Lower lobe of right lung (tissue), 2 donors: Measurements from ENCODE around the gene FOSB. TPM values are rescaled to one million over a fixed set of nuclear protein-coding genes. Genes with fewer than 3 reads are reported as not detected.
A peak's percentile ranks its signal among the peaks of the same experiment; 100 is the strongest.

Experiments used
- ATAC-seq, 2 donors: fragments of 200-7000 bp; cut with Tn5 transposase; one replicate each; pipeline ENCODE4 v1.9.1; 2020 to 2022; ENCODE audit warnings: mild to moderate bottlenecking in 2 of 2, moderate library complexity in 2 of 2
- DNase-seq: peaks from one replicate; pipeline ENCODE4 v3.0.0-alpha.2; 2020
- H3K27ac ChIP-seq: fragments of 200-600 bp; one replicate; pipeline ENCODE4 v1.8.0; 2022
- H3K27me3 ChIP-seq: fragments of 200-600 bp; one replicate; pipeline ENCODE4 v1.8.0; 2022; ENCODE audit warnings: low read depth
- H3K36me3 ChIP-seq: fragments of 200-600 bp; one replicate; pipeline ENCODE4 v1.8.0; 2022; ENCODE audit warnings: mild to moderate bottlenecking
- H3K4me1 ChIP-seq: fragments of 200-600 bp; one replicate; pipeline ENCODE4 v1.8.0; 2022
- H3K4me3 ChIP-seq: fragments of 200-600 bp; one replicate; pipeline ENCODE4 v1.8.0; 2022; ENCODE audit warnings: mild to moderate bottlenecking
- H3K9me3 ChIP-seq: fragments of 200-600 bp; one replicate; pipeline ENCODE4 v1.8.0; 2022
- intact Hi-C: fragments of 100-400 bp; cut with DNase I; formaldehyde crosslinking; loops from one replicate; pipeline ENCODE4 v1.11.0; 2022
- total RNA-seq: library from RNA; stranded (reverse); fragmentation: NEBNext Ultra II Directional; extraction: Animal tissue kit (Norgen Biotek cat#: 25700); gene quantifications from one replicate; pipeline ENCODE4 v1.2.1, GENCODE V29; 2021
- TF ChIP-seq, protein P1 (sequence below): fragments of 200-600 bp; IDR thresholded peaks from one replicate; pipeline ENCODE4 v1.8.0; 2022; ENCODE audit warnings: antibody characterized with exemption, mild to moderate bottlenecking
- donor health status: DM: no; HTN: yes; CAD: no; lungs with severe emphysema.

Gene FOSB
- total RNA-seq, 1 donor from 2014 or later: 18.0 TPM

DNA sequence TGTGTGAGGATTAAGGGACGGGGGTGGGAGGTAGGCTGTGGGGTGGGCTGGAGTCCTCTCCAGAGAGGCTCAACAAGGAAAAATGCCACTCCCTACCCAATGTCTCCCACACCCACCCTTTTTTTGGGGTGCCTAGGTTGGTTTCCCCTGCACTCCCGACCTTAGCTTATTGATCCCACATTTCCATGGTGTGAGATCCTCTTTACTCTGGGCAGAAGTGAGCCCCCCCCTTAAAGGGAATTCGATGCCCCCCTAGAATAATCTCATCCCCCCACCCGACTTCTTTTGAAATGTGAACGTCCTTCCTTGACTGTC is 5.5 kb downstream of the FOSB start:
- ATAC-seq (no peak), DNase-seq (no peak)
- Histone ChIP-seq H3K36me3 (no peaks in the 10 kb centered on the region), H3K4me1 (peaks cover 40% of the 10 kb centered on the region), H3K27me3 (peaks cover 12% of the 10 kb centered on the region), H3K27ac (no peak overlapping the region), H3K4me3 (no peak overlapping the region), H3K9me3 (no peaks in the 10 kb centered on the region)
- TF ChIP-seq, protein P1, sequence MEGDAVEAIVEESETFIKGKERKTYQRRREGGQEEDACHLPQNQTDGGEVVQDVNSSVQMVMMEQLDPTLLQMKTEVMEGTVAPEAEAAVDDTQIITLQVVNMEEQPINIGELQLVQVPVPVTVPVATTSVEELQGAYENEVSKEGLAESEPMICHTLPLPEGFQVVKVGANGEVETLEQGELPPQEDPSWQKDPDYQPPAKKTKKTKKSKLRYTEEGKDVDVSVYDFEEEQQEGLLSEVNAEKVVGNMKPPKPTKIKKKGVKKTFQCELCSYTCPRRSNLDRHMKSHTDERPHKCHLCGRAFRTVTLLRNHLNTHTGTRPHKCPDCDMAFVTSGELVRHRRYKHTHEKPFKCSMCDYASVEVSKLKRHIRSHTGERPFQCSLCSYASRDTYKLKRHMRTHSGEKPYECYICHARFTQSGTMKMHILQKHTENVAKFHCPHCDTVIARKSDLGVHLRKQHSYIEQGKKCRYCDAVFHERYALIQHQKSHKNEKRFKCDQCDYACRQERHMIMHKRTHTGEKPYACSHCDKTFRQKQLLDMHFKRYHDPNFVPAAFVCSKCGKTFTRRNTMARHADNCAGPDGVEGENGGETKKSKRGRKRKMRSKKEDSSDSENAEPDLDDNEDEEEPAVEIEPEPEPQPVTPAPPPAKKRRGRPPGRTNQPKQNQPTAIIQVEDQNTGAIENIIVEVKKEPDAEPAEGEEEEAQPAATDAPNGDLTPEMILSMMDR: no peak
- intact Hi-C loops: no loop called here

DNA sequence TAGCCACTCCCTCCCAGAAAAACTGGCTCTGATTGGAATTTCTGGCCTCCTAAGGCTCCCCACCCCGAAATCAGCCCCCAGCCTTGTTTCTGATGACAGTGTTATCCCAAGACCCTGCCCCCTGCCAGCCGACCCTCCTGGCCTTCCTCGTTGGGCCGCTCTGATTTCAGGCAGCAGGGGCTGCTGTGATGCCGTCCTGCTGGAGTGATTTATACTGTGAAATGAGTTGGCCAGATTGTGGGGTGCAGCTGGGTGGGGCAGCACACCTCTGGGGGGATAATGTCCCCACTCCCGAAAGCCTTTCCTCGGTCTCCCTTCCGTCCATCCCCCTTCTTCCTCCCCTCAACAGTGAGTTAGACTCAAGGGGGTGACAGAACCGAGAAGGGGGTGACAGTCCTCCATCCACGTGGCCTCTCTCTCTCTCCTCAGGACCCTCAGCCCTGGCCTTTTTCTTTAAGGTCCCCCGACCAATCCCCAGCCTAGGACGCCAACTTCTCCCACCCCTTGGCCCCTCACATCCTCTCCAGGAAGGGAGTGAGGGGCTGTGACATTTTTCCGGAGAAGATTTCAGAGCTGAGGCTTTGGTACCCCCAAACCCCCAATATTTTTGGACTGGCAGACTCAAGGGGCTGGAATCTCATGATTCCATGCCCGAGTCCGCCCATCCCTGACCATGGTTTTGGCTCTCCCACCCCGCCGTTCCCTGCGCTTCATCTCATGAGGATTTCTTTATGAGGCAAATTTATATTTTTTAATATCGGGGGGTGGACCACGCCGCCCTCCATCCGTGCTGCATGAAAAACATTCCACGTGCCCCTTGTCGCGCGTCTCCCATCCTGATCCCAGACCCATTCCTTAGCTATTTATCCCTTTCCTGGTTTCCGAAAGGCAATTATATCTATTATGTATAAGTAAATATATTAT is 6.1 kb downstream of the FOSB start:
- no peak for DNase-seq
- no peaks in the 10 kb centered on the region for H3K9me3 ChIP-seq
- H3K27ac ChIP-seq: no peak overlapping the region
- ATAC-seq: no peak
- peaks cover 12% of the 10 kb centered on the region for H3K27me3 ChIP-seq
- TF ChIP-seq, protein P1: no peak
- no peaks in the 10 kb centered on the region for H3K36me3 ChIP-seq
- H3K4me3 ChIP-seq: no peak overlapping the region
- H3K4me1 ChIP-seq: peaks cover 37% of the 10 kb centered on the region
- intact Hi-C loops: no loop called here

DNA sequence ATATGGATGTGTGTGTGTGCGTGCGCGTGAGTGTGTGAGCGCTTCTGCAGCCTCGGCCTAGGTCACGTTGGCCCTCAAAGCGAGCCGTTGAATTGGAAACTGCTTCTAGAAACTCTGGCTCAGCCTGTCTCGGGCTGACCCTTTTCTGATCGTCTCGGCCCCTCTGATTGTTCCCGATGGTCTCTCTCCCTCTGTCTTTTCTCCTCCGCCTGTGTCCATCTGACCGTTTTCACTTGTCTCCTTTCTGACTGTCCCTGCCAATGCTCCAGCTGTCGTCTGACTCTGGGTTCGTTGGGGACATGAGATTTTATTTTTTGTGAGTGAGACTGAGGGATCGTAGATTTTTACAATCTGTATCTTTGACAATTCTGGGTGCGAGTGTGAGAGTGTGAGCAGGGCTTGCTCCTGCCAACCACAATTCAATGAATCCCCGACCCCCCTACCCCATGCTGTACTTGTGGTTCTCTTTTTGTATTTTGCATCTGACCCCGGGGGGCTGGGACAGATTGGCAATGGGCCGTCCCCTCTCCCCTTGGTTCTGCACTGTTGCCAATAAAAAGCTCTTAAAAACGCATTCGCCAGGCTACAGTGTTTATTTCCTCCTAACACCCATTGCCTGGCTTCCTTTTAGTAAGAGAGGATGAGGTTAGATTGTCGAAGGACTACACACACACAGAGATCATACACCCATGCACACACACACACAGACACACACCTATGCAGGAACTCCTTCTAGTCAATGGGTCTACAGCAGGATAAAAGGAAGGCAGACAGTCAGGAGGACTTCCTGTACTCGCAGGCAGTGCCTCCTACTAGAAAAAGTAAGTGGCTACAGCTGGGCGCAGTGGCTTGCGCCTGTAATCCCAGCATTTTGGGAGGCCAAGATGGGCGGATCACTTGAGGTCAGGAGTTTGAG is 7.1 kb downstream of the FOSB start:
- no peak for DNase-seq
- peaks cover 35% of the 10 kb centered on the region for H3K4me1 ChIP-seq
- ATAC-seq: no peak
- no peak overlapping the region for H3K4me3 ChIP-seq
- peaks cover 12% of the 10 kb centered on the region for H3K27me3 ChIP-seq
- no peaks in the 10 kb centered on the region for H3K36me3 ChIP-seq
- H3K9me3 ChIP-seq: no peaks in the 10 kb centered on the region
- no peak overlapping the region for H3K27ac ChIP-seq
- intact Hi-C loops: loop anchor here (5.0 kb wide), 1 partner anchor 38 kb away; no protein-coding TSS in a partner anchor
- TF ChIP-seq, protein P1: no peak

DNA sequence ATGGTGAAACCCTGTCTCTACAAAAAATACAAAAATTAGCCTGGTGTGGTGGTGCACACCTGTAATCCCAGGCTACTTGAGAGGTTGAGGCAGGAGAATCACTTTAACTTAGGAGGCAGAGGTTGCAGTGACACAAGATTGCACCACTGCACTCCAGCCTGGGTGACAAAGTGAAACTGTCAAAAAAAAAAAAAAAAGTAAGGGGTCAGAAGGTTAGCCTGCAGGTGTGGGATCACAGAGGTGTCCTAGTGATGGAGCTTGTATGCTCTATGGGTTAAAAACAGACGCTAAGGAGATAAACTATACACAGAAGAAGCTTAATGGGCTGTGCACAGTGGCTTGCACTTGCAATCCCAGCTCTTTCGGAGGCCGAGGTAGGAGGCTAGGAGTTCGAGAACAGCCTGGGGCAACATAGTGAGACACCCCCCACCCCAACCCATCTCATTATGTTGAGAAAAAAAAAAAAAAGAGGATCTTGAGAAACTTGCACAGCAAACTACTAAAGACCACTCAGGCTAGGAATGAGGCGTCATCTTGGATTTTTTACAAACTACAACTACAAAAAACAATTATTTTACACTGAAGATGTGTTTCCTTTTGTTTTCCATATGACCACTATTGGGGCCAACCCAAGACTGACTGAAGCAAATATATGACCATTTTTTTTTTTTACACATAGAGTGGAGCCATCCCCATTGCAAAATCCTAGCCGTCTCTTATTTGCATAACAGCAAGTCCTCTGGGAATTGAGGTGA is 7.9 kb downstream of the FOSB start:
- TF ChIP-seq, protein P1: no peak
- no peak overlapping the region for H3K4me3 ChIP-seq
- no peaks in the 10 kb centered on the region for H3K36me3 ChIP-seq
- ATAC-seq: peak in 1 of 2 donors; percentile 1
- peaks cover 26% of the 10 kb centered on the region for H3K4me1 ChIP-seq
- no peak overlapping the region for H3K27ac ChIP-seq
- intact Hi-C loops: loop anchor here (5.0 kb wide), 1 partner anchor 38 kb away; no protein-coding TSS in a partner anchor
- H3K27me3 ChIP-seq: peaks cover 12% of the 10 kb centered on the region
- DNase-seq: no peak
- no peaks in the 10 kb centered on the region for H3K9me3 ChIP-seq

DNA sequence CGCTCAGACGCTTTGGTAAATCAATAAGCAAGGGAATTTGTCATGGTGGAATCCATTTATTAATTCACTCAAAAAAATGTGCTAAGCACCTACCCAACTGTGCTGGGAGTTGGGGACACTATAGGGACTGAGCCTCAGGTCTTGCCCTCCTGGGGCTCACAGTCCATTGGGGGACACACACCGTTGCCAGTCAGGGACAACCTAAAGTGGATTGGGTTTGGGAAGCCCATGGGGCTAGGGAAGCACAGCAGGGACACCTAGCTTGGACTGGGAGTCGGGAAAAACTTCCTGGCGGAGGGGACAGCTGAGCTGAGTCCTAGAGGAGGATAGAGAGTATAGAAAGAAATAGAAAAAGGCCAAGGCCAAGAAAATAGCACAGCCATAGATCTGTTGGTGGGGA is 8.5 kb downstream of the FOSB start:
- H3K27ac ChIP-seq: no peak overlapping the region
- TF ChIP-seq, protein P1: no peak
- no peak overlapping the region for H3K4me3 ChIP-seq
- H3K36me3 ChIP-seq: no peaks in the 10 kb centered on the region
- peaks cover 12% of the 10 kb centered on the region for H3K27me3 ChIP-seq
- H3K4me1 ChIP-seq: peaks cover 25% of the 10 kb centered on the region
- H3K9me3 ChIP-seq: no peaks in the 10 kb centered on the region
- ATAC-seq (peak in 1 of 2 donors; percentile 5), DNase-seq (no peak)
- intact Hi-C loops: loop anchor here (5.0 kb wide), 1 partner anchor 39 kb away; no protein-coding TSS in a partner anchor
